Measurements from ENCODE around the gene UNC13D.

The UNC13D gene

DNA sequence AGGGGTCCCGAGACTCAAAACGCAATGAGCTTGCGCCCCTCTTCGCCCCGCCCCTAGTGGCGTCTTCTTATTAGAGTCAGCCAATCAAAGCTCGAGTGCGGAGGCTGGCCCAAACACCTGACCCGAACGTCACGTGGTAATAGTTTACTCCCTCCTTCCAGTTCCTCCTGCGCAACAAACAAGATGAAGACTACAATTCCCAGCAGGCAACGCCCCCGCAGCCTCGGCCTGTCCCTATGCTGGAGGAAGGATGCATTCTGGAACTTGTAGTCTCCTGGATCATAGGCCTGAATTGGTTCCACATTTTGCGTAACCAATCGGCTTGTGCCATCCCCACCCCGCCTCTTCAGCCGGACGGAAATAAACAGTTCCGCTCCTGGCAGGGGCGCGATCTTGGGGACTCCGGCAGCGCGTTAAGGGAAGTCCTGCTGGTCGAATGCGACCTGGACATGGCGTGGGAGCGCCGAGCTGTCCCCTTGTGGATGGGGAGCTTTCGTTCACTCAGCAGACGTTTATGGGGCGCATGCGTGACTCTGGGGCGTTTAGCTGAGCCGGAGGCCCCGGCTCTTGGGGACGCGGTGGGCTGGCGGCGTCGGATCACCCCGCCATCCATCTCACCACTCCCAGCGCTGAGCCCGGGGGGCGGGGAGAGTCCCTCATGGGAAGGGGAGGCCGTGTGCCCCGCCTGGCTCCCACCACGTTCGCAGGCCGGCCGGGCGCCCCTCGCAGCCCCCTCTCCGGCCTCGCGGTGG is 11.3 kb upstream of the UNC13D start, which contains the start of gene WBP2 (continued):
- TF ChIP-seq ZNF677 (tag by site-specific recombination; IDR thresholded peaks at IDR 0.05) (no peak), ZSCAN16 (tag by site-specific recombination; IDR thresholded peaks at IDR 0.05) (no peak), PBX3 (CRISPR knock-in tag; IDR thresholded peaks at IDR 0.05) (no peak), ZNF791 (tag by site-specific recombination; IDR thresholded peaks at IDR 0.05) (no peak), ZNF768 (tag by site-specific recombination; IDR thresholded peaks at IDR 0.05) (no peak), ZFP37 (tag by site-specific recombination; IDR thresholded peaks at IDR 0.05) (no peak; the same call in 1 of the 2 replicates), WT1 (tag by site-specific recombination; IDR thresholded peaks at IDR 0.05) (peak; percentile 81), ELK4 (IDR thresholded peaks at IDR 0.05; ENCODE audit: borderline replicate concordance, low read depth, low read length) (peak; percentile 64; the same call in 1 of the 2 replicates), ZNF660 (tag by site-specific recombination; IDR thresholded peaks at IDR 0.05) (peak; percentile 83), ZNF274 (IDR thresholded peaks at IDR 0.05; ENCODE audit: low read length) (no peak), ZNF274 (tag by site-specific recombination; IDR thresholded peaks at IDR 0.05; ENCODE audit: borderline replicate concordance) (no peak), ZNF416 (tag by site-specific recombination; IDR thresholded peaks at IDR 0.05) (no peak), ZNF112 (tag by site-specific recombination; IDR thresholded peaks at IDR 0.05) (no peak), ZFP69B (tag by site-specific recombination; IDR thresholded peaks at IDR 0.05) (peak; percentile 65; the same call in 1 of the 2 replicates), ZNF221 (tag by site-specific recombination; IDR thresholded peaks at IDR 0.05; ENCODE audit: borderline replicate concordance) (no peak), ZNF571 (tag by site-specific recombination; IDR thresholded peaks at IDR 0.05) (no peak), ZNF16 (tag by site-specific recombination; IDR thresholded peaks at IDR 0.05; ENCODE audit: low read depth) (no peak), ZNF23 (tag by site-specific recombination; IDR thresholded peaks at IDR 0.05; ENCODE audit: borderline replicate concordance) (no peak), ZNF560 (tag by site-specific recombination; IDR thresholded peaks at IDR 0.05; ENCODE audit: borderline replicate concordance) (no peak), KLF1 (tag by site-specific recombination; IDR thresholded peaks at IDR 0.05) (peak; percentile 61), HIC1 (tag by site-specific recombination; IDR thresholded peaks at IDR 0.05) (0 out of 2 replicates have a peak, but pooled peaks have one; percentile 41), ZNF394 (tag by site-specific recombination; IDR thresholded peaks at IDR 0.05; ENCODE audit: borderline replicate concordance) (peak; percentile 42; the same call in 1 of the 2 replicates), ZFHX2 (tag by site-specific recombination; conservative IDR thresholded peaks at IDR 0.05) (peak; percentile 81), ZNF747 (tag by site-specific recombination; IDR thresholded peaks at IDR 0.05) (no peak), ZBTB48 (tag by site-specific recombination; IDR thresholded peaks at IDR 0.05) (peak; percentile 93), ZNF785 (tag by site-specific recombination; IDR thresholded peaks at IDR 0.05) (no peak), ZNF561 (tag by site-specific recombination; IDR thresholded peaks at IDR 0.05; ENCODE audit: borderline replicate concordance) (no peak; the same call in 1 of the 2 replicates), ZNF530 (tag by site-specific recombination; IDR thresholded peaks at IDR 0.05; ENCODE audit: low read depth) (no peak)
- TF ChIP-seq, protein P1, sequence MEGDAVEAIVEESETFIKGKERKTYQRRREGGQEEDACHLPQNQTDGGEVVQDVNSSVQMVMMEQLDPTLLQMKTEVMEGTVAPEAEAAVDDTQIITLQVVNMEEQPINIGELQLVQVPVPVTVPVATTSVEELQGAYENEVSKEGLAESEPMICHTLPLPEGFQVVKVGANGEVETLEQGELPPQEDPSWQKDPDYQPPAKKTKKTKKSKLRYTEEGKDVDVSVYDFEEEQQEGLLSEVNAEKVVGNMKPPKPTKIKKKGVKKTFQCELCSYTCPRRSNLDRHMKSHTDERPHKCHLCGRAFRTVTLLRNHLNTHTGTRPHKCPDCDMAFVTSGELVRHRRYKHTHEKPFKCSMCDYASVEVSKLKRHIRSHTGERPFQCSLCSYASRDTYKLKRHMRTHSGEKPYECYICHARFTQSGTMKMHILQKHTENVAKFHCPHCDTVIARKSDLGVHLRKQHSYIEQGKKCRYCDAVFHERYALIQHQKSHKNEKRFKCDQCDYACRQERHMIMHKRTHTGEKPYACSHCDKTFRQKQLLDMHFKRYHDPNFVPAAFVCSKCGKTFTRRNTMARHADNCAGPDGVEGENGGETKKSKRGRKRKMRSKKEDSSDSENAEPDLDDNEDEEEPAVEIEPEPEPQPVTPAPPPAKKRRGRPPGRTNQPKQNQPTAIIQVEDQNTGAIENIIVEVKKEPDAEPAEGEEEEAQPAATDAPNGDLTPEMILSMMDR (tag by site-specific recombination; IDR thresholded peaks at IDR 0.05) = peak; percentile 96

Data from HEK293 (cell line).